Chondrocyte (in vitro differentiated cells): ENCODE results near the gene HSPA9. TPM values are rescaled to one million over a fixed set of nuclear protein-coding genes. Genes with fewer than 3 reads are reported as not detected.
A peak's percentile ranks its signal among the peaks of the same experiment; 100 is the strongest.

Experiments used
- DNase-seq: peaks from one replicate; pipeline ENCODE4 v3.0.0; 2021; ENCODE audit warnings: mixed read lengths, low spot score
- H3K27ac Mint-ChIP-seq: one replicate; pipeline ENCODE4 v1.8.0; 2021; ENCODE audit warnings: mild to moderate bottlenecking, moderate library complexity, mixed read lengths; ENCODE audit not compliant: unreplicated experiment
- H3K27me3 Mint-ChIP-seq: 2 replicates; pipeline ENCODE4 v1.8.0; 2021; ENCODE audit warnings: low read depth, mixed read lengths
- H3K36me3 Mint-ChIP-seq: 2 replicates; pipeline ENCODE4 v1.8.0; 2021; ENCODE audit warnings: low read depth, mixed read lengths
- H3K4me1 Mint-ChIP-seq: 2 replicates; pipeline ENCODE4 v1.8.0; 2021; ENCODE audit warnings: low read depth, mild to moderate bottlenecking, mixed read lengths
- H3K4me3 Mint-ChIP-seq: one replicate; pipeline ENCODE4 v1.8.0; 2021; ENCODE audit warnings: mild to moderate bottlenecking, moderate library complexity, mixed read lengths; ENCODE audit not compliant: unreplicated experiment
- H3K9me3 Mint-ChIP-seq: 2 replicates; pipeline ENCODE4 v1.8.0; 2021; ENCODE audit warnings: low read depth, mixed read lengths
- total RNA-seq: library from RNA; stranded (reverse); gene quantifications from 3 replicates; pipeline ENCODE4 v1.2.1, GENCODE V29; 2021
- TF ChIP-seq, protein P1 (sequence below): fragments of 200-600 bp; sonication (generic); IDR thresholded peaks from 2 replicates; pipeline ENCODE4 v1.5.0; 2021; ENCODE audit warnings: antibody characterized with exemption, mild to moderate bottlenecking, moderate library complexity

HSPA9 gene
- total RNA-seq, 1 donor from 2014 or later, result 241 TPM

DNA sequence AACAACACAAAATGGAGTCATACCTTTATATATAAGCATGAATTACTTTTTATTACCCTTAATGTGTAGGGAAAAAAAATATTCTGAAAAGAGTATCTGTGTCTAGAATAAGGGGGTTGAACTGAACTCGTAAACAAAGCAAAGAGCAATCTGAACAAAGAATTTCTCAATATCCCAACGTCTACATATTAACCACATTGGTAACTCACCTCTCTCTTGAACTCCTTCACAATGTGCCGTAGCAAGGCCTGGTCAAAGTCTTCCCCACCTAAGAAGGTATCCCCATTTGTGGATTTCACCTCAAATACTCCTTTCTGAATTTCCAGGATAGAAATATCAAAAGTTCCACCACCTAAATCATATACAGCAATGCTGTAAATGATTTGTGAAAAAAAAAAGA, 8.4 kb downstream of the HSPA9 start:
- Mint-ChIP-seq H3K27ac (no peak overlapping the region), H3K27me3 (no peaks in the 10 kb centered on the region), H3K9me3 (no peaks in the 10 kb centered on the region), H3K4me3 (no peak overlapping the region), H3K36me3 (peaks cover 51% of the 10 kb centered on the region), H3K4me1 (peaks cover 28% of the 10 kb centered on the region)
- DNase-seq, result no peak
- TF ChIP-seq, protein P1, sequence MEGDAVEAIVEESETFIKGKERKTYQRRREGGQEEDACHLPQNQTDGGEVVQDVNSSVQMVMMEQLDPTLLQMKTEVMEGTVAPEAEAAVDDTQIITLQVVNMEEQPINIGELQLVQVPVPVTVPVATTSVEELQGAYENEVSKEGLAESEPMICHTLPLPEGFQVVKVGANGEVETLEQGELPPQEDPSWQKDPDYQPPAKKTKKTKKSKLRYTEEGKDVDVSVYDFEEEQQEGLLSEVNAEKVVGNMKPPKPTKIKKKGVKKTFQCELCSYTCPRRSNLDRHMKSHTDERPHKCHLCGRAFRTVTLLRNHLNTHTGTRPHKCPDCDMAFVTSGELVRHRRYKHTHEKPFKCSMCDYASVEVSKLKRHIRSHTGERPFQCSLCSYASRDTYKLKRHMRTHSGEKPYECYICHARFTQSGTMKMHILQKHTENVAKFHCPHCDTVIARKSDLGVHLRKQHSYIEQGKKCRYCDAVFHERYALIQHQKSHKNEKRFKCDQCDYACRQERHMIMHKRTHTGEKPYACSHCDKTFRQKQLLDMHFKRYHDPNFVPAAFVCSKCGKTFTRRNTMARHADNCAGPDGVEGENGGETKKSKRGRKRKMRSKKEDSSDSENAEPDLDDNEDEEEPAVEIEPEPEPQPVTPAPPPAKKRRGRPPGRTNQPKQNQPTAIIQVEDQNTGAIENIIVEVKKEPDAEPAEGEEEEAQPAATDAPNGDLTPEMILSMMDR, result no peak

DNA sequence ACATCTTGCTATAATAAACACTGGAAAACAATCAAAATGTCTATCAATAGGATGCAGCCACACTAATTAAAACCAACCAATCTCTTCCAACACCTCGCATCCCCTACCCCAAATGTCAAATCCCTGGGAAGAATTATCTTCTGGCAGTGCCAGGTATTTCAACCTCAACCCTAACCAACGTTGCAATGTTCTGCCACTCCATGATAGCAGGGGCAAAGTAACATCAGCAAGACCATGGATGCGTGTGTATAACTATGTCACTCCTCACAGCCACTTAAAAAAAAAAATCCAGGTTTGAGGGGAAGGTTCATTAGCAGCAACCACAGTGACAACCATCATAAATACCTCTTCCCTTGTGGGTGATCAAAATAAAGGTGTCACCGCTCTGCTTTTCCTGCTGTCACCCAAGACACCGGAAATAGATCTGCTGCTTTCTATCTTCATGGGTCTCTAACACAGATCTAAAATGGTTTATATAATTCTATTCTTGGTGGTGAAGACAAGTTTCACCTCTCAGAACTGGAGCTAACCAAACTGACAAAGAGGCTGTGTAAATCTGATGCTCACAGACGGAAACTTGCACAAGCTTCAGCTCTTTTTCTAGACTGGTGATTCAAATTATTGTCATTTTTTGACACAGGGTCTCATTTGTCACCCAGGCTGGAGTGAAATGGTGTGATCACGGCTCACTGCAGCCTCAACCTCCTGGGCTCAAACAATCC, 9.9 kb downstream of the HSPA9 start:
- Mint-ChIP-seq H3K27ac (no peak overlapping the region), H3K9me3 (no peaks in the 10 kb centered on the region), H3K4me3 (no peak overlapping the region), H3K4me1 (peaks cover 24% of the 10 kb centered on the region), H3K36me3 (peaks cover 58% of the 10 kb centered on the region), H3K27me3 (no peaks in the 10 kb centered on the region)
- no peak for DNase-seq
- TF ChIP-seq, protein P1, result no peak

DNA sequence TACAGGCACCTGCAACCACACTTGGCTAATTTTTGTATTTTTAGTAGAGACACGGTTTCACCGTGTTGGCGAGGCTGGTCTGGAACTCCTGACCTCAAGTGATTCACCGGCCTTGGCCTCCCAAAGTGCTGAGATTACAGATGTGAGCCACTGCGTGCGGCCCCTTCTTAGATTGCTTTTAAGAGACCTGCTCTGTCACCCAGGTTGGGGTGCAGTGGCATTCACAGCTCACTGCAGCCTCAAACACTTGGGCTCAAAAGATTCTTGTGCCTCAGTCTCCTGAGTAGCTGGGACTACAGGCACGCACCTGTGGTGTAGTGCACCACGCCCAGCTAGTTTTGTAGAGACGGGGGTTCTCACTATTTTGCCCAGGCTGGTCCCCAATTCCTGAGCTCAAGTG, 11.0 kb downstream of the HSPA9 start:
- DNase-seq, result no peak
- H3K27me3 Mint-ChIP-seq, result no peaks in the 10 kb centered on the region
- no peak overlapping the region for H3K4me3 Mint-ChIP-seq
- H3K36me3 Mint-ChIP-seq, result peaks cover 63% of the 10 kb centered on the region
- no peak overlapping the region for H3K27ac Mint-ChIP-seq
- TF ChIP-seq, protein P1, result no peak
- H3K9me3 Mint-ChIP-seq, result no peaks in the 10 kb centered on the region
- H3K4me1 Mint-ChIP-seq, result peaks cover 17% of the 10 kb centered on the region

DNA sequence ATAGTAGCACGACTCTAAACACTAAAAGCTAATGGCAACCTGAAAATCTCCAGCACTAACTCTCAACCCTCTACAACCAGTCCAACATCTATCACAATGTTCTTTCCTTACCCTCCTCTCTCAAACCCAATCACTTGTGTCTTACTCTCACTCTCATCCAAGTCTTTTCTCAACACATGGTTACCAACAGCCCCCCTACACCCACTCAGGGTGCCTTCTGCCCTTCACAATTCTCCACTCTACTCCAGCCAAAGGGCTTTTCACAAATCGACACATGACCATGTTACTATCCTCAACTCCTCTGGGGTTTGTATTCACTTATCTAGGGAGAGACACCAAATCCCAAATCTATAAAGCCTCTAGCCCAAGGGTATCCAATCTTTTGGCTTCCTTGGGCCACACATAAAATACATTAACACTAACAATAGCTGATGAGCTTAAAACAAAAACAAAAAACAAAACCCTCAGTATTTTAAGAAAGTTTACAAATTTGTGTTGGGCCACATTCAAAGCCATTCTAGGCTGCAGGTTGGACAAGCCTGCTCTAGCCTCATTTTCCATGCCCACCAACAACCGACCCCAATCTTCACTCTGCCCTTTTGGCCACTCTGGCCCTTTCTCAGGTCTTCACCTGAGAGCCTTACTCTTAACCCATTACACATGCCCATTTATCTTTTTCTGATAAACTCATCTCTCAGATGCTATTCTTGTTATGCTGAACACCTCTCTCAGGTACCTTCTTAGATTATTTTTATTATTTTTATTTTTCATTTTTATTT, 11.7 kb downstream of the HSPA9 start:
- Mint-ChIP-seq H3K9me3 (no peaks in the 10 kb centered on the region), H3K27ac (peak overlapping the region; percentile 66), H3K36me3 (peaks cover 62% of the 10 kb centered on the region), H3K4me1 (peaks cover 11% of the 10 kb centered on the region), H3K4me3 (no peak overlapping the region), H3K27me3 (no peaks in the 10 kb centered on the region)
- DNase-seq, result no peak
- TF ChIP-seq, protein P1, result no peak

DNA sequence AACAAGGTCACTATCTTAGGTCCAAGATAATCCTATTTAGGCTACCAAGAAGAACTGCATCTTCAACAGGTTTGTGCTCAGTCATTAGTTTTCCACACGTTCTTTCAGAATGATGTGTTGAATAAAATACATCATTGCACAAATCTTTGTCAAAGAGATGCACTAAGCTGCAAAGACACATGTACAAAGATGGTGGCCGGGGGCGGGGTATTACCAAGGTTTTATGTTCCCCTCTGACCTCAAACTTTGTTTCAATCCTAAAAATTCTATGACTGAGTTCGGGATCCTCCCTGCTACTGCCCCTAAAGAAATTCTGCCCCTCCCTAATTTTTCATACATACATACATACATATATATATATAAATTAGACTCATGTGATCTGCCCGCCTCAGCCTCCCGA, 14.2 kb downstream of the HSPA9 start:
- TF ChIP-seq, protein P1, result no peak
- Mint-ChIP-seq H3K4me1 (peaks cover 7% of the 10 kb centered on the region), H3K27me3 (no peaks in the 10 kb centered on the region), H3K27ac (peak overlapping the region; percentile 39), H3K4me3 (no peak overlapping the region), H3K9me3 (no peaks in the 10 kb centered on the region), H3K36me3 (peaks cover 63% of the 10 kb centered on the region)
- DNase-seq, result no peak
